Heart left ventricle (tissue), 16 donors: ENCODE data around the gene TAGLN. TPM values are rescaled to one million over a fixed set of nuclear protein-coding genes. Genes with fewer than 3 reads are reported as not detected.

ENCODE experiments used
- ATAC-seq, 4 donors: fragments of 200-7000 bp; cut with Tn5 transposase; one replicate each; pipeline ENCODE4 v1.9.1; 2020 to 2022; ENCODE audit warnings: moderate library complexity in 4 of 4, mild to moderate bottlenecking in 3 of 4, moderate number of reproducible peaks in 1 of 4
- DNase-seq, 5 donors: peaks; one replicate each; pipeline ENCODE4 v3.0.0-alpha.2; 2020
- H3K27ac ChIP-seq, 12 donors: fragments of 200-600 bp; sonication (generic) in 4 of 12; one replicate each; pipeline versions ENCODE4 v1.5.0 to v1.8.0; 2016 to 2022; ENCODE audit warnings: mild to moderate bottlenecking in 2 of 12
- H3K27me3 ChIP-seq, 9 donors: fragments of 200-600 bp; sonication (generic) in 2 of 9; one replicate each; pipeline versions ENCODE4 v1.5.1 to v1.8.0; 2016 to 2022; ENCODE audit warnings: mild to moderate bottlenecking in 3 of 9
- H3K36me3 ChIP-seq, 9 donors: fragments of 200-600 bp; sonication (generic) in 2 of 9; one replicate each; pipeline versions ENCODE4 v1.5.0 to v1.8.0; 2018 to 2022; ENCODE audit warnings: mild to moderate bottlenecking in 2 of 9
- H3K4me1 ChIP-seq, 12 donors: fragments of 200-600 bp; sonication (generic) in 4 of 12; one replicate each; pipeline versions ENCODE4 v1.5.0 to v1.8.0; 2016 to 2022; ENCODE audit warnings: mild to moderate bottlenecking in 3 of 12
- H3K4me3 ChIP-seq, 12 donors: fragments of 200-600 bp; sonication (generic) in 4 of 12; one replicate each; pipeline versions ENCODE4 v1.5.0 to v1.8.0; 2017 to 2022; ENCODE audit warnings: mild to moderate bottlenecking in 9 of 12, moderate library complexity in 4 of 12
- H3K9me3 ChIP-seq, 12 donors: fragments of 200-600 bp; sonication (generic) in 4 of 12; one replicate each; pipeline versions ENCODE4 v1.5.0 to v1.8.0; 2016 to 2022; ENCODE audit warnings: mild to moderate bottlenecking in 1 of 12
- POLR2A ChIP-seq, 2 donors: fragments of 450-650 bp; IDR thresholded peaks; one replicate each; pipeline ENCODE4 v1.6.1; 2017; ENCODE audit warnings: antibody characterized with exemption in 2 of 2, mild to moderate bottlenecking in 2 of 2, moderate library complexity in 2 of 2
- WGBS, 4 donors: extraction: QIAGEN DNeasy Blood & Tissue Kit in 2 of 4; methylation state at CpG; one replicate each; pipeline versions ENCODE4 v1.1.5 to v1.1.7; 2013 to 2018; 5-methylcytosine and 5-hydroxymethylcytosine counted together
- intact Hi-C, 10 donors: fragments of 100-400 bp; cut with DNase I; formaldehyde crosslinking; loops; one replicate each; pipeline versions ENCODE4 v1.11.1 to v1.14.2; 2022
- polyA plus RNA-seq, 2 donors: library from polyadenylated mRNA; stranded (reverse); fragments of 200-250 nt; gene quantifications; one replicate each; pipeline ENCODE4 v1.2.3, GENCODE V29; 2013
- total RNA-seq, 9 donors: library from RNA; depleted of rRNA in 2 of 9; stranded (reverse); fragments of >200 nt in 2 of 9; fragmentation: NEBNext Ultra II Directional in 3 of 9; extraction: Animal tissue kit (Norgen Biotek cat#: 25700) in 3 of 9; gene quantifications; one replicate each; pipeline versions ENCODE4 v1.1.0 to v1.2.4, GENCODE V29; 2016 to 2023
- TF ChIP-seq, protein P1 (sequence below), 12 donors: fragments of 200-600 bp; sonication (generic) in 4 of 12; IDR thresholded peaks; one replicate each; pipeline versions ENCODE4 v1.5.0 to v1.8.0; 2018 to 2022; ENCODE audit warnings: antibody characterized with exemption in 12 of 12, mild to moderate bottlenecking in 5 of 12
- donor health status: ischemic (EF 13 %, LVEDD 7.1; RV severe dilation, severe dysfunction).
- donor health status: healthy with polysubstance abuse.
- donor health status: DM: no; HTN: yes; CAD: no.
- donor health status: DM: no; HTN: no; CAD: no.
- donor health status: ischemic (EF 25% LVEDD 6.9; RV normal size, moderate dysfunction).
- donor health status: ischemic (EF 25% LVEDD 5.7; RV mildly dilated, moderate dysfunction).
- donor health status: healthy.
- donor health status: DM: yes; HTN: yes; CAD: no.
- donor health status: ischemic (EF 35%, LVEDD 5.7; RV mildly dilated, moderate dysfunction).
- donor health status: nonischemic (EF 11% LVEDD 7.7; RV severe dilation, severe dysfunction).
- donor health status: DM: yes; HTN: yes; CAD: no.
- donor health status: PGD.
- donor health status: ischemic (EF 29% LVEDD 5.4; RV normal size, mild dysfunction).
- donor health status: nonischemic (EF 23%, LVEDD 6.1; RV moderate dilation, normal function).

Gene TAGLN
- total and polyA plus RNA-seq, 11 donors, result 63.7 to 399 (median 187) TPM

DNA sequence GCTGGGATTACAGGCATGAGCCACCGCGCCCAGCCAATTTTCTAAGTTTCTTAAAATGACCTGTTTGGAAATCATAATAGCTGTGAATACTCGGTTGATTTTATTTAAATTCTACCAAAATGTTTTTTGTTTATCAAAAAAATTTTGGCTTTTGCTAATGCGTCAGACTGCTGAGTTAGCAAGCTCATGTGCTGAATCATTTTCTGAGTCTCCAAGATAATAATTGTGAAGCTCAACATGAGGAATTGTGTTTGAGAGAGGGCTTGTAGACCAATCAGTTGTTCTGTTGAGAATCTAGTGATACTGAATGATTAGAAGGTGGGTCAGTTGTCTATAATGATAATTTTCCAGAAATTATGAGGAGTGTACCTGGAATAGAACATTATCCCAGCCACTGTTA is 49.2 kb downstream of the TAGLN start:
- TF ChIP-seq, protein P1, sequence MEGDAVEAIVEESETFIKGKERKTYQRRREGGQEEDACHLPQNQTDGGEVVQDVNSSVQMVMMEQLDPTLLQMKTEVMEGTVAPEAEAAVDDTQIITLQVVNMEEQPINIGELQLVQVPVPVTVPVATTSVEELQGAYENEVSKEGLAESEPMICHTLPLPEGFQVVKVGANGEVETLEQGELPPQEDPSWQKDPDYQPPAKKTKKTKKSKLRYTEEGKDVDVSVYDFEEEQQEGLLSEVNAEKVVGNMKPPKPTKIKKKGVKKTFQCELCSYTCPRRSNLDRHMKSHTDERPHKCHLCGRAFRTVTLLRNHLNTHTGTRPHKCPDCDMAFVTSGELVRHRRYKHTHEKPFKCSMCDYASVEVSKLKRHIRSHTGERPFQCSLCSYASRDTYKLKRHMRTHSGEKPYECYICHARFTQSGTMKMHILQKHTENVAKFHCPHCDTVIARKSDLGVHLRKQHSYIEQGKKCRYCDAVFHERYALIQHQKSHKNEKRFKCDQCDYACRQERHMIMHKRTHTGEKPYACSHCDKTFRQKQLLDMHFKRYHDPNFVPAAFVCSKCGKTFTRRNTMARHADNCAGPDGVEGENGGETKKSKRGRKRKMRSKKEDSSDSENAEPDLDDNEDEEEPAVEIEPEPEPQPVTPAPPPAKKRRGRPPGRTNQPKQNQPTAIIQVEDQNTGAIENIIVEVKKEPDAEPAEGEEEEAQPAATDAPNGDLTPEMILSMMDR (IDR thresholded peaks at IDR 0.05), result no peak
- no peak for TF ChIP-seq POLR2A (IDR thresholded peaks at IDR 0.05)
- Histone ChIP-seq H3K27ac (no peak overlapping the region), H3K4me3 (no peak overlapping the region), H3K27me3 (no peaks in the 10 kb centered on the region), H3K4me1 (no peaks in the 10 kb centered on the region), H3K9me3 (no peaks in the 10 kb centered on the region), H3K36me3 (peaks cover 0 to 89% (median 81%) of the 10 kb centered on the region in 9 donors)
- 94 to 98% (median 96%) methylated on average over 4 of the region's 4 CpGs for WGBS, 4 donors
- ATAC-seq, result no peak
- intact Hi-C loops, result no loop called here
- no peak for DNase-seq

DNA sequence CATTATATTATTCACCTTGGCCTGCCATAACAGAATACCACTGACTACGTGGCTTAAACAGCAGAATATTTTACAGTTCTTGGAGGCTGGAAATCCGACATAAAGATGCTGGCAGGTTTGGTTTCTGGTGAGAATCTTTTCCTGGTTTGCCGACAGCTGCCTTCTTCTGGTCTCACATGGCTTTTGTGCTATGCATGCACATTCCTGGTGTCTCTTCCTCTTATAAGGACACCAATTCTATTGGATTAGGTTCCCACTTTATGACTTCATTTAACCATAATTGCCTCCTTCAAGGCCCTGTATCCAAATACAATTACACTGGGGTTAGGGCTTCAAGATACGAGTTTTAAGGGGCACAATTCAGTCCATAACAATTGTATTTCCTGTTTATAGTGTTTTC is 50.4 kb downstream of the TAGLN start:
- Histone ChIP-seq H3K4me3 (no peak overlapping the region), H3K27ac (no peak overlapping the region), H3K27me3 (no peaks in the 10 kb centered on the region), H3K9me3 (no peaks in the 10 kb centered on the region), H3K36me3 (peaks cover 0 to 89% (median 75%) of the 10 kb centered on the region in 9 donors), H3K4me1 (no peaks in the 10 kb centered on the region)
- no peak for ATAC-seq
- TF ChIP-seq, protein P1 (IDR thresholded peaks at IDR 0.05), result no peak
- no peak for TF ChIP-seq POLR2A (IDR thresholded peaks at IDR 0.05)
- no peak for DNase-seq
- intact Hi-C loops, result no loop called here
- WGBS, 4 donors, result 89 to 92% (median 91%) methylated on average over 4 of the region's 4 CpGs

DNA sequence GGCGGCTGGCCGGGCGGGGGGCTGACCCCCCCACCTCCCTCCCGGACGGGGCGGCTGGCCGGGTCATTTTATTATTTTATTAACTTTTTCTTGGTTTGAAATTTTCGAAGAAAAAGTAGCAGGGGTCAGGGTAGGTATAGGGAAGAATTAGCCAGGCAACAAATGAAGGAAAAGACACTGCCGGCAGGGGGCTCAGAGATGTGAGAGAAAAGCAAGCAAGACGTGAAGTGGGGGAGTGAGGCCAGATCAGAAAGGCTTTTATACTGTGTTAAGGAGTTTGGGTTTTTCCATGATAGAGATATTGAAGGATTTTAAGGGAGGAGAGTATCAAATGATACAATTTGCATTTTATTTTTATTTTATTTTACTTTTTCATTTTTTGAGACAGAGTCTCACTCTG is 52.3 kb downstream of the TAGLN start:
- no peaks in the 10 kb centered on the region for H3K9me3 ChIP-seq
- H3K36me3 ChIP-seq, result peaks cover 0 to 87% (median 74%) of the 10 kb centered on the region in 9 donors
- no peak overlapping the region for H3K27ac ChIP-seq
- H3K4me1 ChIP-seq, result no peaks in the 10 kb centered on the region
- no peak for DNase-seq
- ATAC-seq, result no peak
- no peak for TF ChIP-seq POLR2A (IDR thresholded peaks at IDR 0.05)
- TF ChIP-seq, protein P1 (IDR thresholded peaks at IDR 0.05), result no peak
- 91 to 97% (median 94%) methylated on average over 10 of the region's 10 CpGs for WGBS, 4 donors
- intact Hi-C loops, result no loop called here
- H3K27me3 ChIP-seq, result no peaks in the 10 kb centered on the region
- no peak overlapping the region for H3K4me3 ChIP-seq

DNA sequence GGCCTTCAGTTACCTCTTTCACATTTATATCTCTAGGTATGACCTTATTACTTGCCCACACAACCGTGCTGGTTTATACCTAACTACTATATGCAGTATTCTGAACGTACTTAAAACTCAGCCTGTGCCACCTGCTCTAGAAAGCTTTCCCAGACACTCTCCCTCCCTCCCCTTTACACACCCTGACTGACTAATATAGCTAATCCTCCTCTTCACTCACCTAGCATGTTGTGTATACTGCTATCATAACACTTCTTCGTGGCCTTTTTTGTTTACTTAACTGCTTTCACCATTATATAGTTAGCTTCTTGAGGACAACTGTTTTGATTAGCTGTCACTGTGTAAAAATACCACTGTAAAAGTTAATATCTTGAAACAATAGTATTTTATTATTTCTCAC is 56.8 kb downstream of the TAGLN start:
- intact Hi-C loops, result no loop called here
- no peaks in the 10 kb centered on the region for H3K27me3 ChIP-seq
- H3K4me1 ChIP-seq, result no peaks in the 10 kb centered on the region
- no peak overlapping the region for H3K27ac ChIP-seq
- TF ChIP-seq, protein P1 (IDR thresholded peaks at IDR 0.05), result no peak
- TF ChIP-seq POLR2A (IDR thresholded peaks at IDR 0.05), result no peak
- H3K36me3 ChIP-seq, result peaks cover 0 to 89% (median 51%) of the 10 kb centered on the region in 9 donors
- DNase-seq, result no peak
- no peak overlapping the region for H3K4me3 ChIP-seq
- no peaks in the 10 kb centered on the region for H3K9me3 ChIP-seq
- 85 to 88% (median 87%) methylated on average over 3 of the region's 3 CpGs for WGBS, 4 donors
- ATAC-seq, result no peak
